GM12872 (cell line): ENCODE data around the gene TMPRSS11A.

Experiments used
- CTCF ChIP-seq: IDR thresholded peaks from 3 replicates; pipeline ENCODE4 v1.5.1; 2011; ENCODE audit warnings: low read depth, mild to moderate bottlenecking, low read length, moderate library complexity; ENCODE audit not compliant: insufficient read depth

The TMPRSS11A gene

GRCh38 chr4:67886281-67886680 is 77.0 kb downstream of the TMPRSS11A start:
- no peak for TF ChIP-seq CTCF

GRCh38 chr4:67885762-67886161 is 77.5 kb downstream of the TMPRSS11A start:
- TF ChIP-seq CTCF = no peak

GRCh38 chr4:67884701-67885100 is 78.6 kb downstream of the TMPRSS11A start:
- TF ChIP-seq CTCF = no peak

GRCh38 chr4:67883902-67884301 is 79.4 kb downstream of the TMPRSS11A start, which contains the start of gene TMPRSS11D:
Gene TMPRSS11D (minus strand): TSS chr4:67884002. CDS start chr4:67883933, 69 bp downstream.
- TF ChIP-seq CTCF = no peak

- TF ChIP-seq CTCF = no peak
These were observed 79.8 kb downstream of the TMPRSS11A start for GRCh38 chr4:67883458-67883857.

GRCh38 chr4:67880866-67881610 is 82.3 kb downstream of the TMPRSS11A start:
- no peak for TF ChIP-seq CTCF

GRCh38 chr4:67879486-67879885 is 83.8 kb downstream of the TMPRSS11A start:
- TF ChIP-seq CTCF = no peak

- TF ChIP-seq CTCF = no peak
These were observed 86.2 kb downstream of the TMPRSS11A start for GRCh38 chr4:67877086-67877485.
